GM18526 (cell line): Measurements from ENCODE around the gene HRH1.

Experiments used
- POLR2A ChIP-seq: IDR thresholded peaks from 3 replicates; pipeline ENCODE4 v1.6.1; 2011; ENCODE audit not compliant: insufficient read length; ENCODE audit errors: extremely low read depth

Gene HRH1

GRCh38 chr3:11159421-11159904 is 5.2 kb downstream of the HRH1 start:
- TF ChIP-seq POLR2A: no peak

- no peak for TF ChIP-seq POLR2A
These were observed 7.4 kb downstream of the HRH1 start for GRCh38 chr3:11161666-11162065.

GRCh38 chr3:11162401-11163345 is 8.4 kb downstream of the HRH1 start:
- no peak for TF ChIP-seq POLR2A

- no peak for TF ChIP-seq POLR2A
These were observed 10.3 kb downstream of the HRH1 start for GRCh38 chr3:11164607-11165006.

- TF ChIP-seq POLR2A: no peak
These were observed 11.2 kb downstream of the HRH1 start for GRCh38 chr3:11165476-11165875.

GRCh38 chr3:11167590-11167989 is 13.3 kb downstream of the HRH1 start:
- TF ChIP-seq POLR2A: no peak

- no peak for TF ChIP-seq POLR2A
These were observed 14.1 kb downstream of the HRH1 start for GRCh38 chr3:11168406-11168805.

GRCh38 chr3:11168881-11169805 is 14.8 kb downstream of the HRH1 start:
- TF ChIP-seq POLR2A: no peak

GRCh38 chr3:11170052-11170770 is 15.9 kb downstream of the HRH1 start:
- TF ChIP-seq POLR2A: no peak

GRCh38 chr3:11172096-11172690 is 17.9 kb downstream of the HRH1 start:
- TF ChIP-seq POLR2A: no peak

- no peak for TF ChIP-seq POLR2A
These were observed 19.7 kb downstream of the HRH1 start for GRCh38 chr3:11173828-11174465.

- no peak for TF ChIP-seq POLR2A
These were observed 24.1 kb downstream of the HRH1 start for GRCh38 chr3:11178421-11178820.

GRCh38 chr3:11185144-11185543 is 30.9 kb downstream of the HRH1 start:
- TF ChIP-seq POLR2A: no peak

- no peak for TF ChIP-seq POLR2A
These were observed 31.4 kb downstream of the HRH1 start for GRCh38 chr3:11185564-11186317.

GRCh38 chr3:11186318-11186692 is 32.0 kb downstream of the HRH1 start:
- TF ChIP-seq POLR2A: no peak
